Measurements from ENCODE around the gene PKN3. TPM values are rescaled to one million over a fixed set of nuclear protein-coding genes. Genes with fewer than 3 reads are reported as not detected.

PKN3 gene
- total RNA-seq, 6 donors from 2014 or later: 4.8 to 38.8 (median 14.0) TPM

DNA sequence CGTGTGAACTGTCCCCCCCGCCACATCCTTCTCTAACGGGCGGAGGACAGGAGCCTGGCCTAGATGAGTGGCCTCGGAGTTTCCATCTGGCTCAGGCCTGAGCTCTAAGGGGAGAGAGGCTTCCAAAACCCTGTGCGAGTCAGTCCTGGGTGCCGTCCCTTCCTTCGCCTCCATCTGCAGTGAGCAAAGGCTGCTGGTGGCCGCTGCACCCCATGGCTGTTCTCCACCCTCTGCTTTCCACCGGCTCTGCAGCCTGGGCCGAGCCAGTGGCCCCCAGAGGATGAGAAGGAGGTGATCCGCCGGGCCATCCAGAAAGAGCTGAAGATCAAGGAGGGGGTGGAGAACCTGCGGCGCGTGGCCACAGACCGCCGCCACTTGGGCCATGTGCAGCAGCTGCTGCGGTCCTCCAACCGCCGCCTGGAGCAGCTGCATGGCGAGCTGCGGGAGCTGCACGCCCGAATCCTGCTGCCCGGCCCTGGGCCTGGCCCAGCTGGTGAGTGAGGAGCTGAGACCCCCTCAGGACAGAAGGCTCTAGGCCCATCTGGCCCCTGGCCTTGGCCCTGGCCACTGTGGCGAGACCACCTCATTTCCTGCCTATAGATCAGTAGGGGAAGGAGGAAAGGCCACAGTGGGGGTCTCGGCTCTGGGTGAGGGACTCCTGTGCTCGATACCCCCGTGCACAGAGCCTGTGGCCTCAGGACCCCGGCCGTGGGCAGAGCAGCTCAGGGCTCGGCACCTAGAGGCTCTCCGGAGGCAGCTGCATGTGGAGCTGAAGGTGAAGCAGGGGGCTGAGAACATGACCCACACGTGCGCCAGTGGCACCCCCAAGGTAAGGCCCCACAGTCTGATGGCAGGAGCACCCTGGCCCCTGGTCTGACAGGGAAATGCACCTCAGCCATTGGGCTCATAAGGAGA, 3.0 kb downstream of the PKN3 start:
- Histone ChIP-seq H3K4me1 (peaks cover 3 to 26% (median 18%) of the 10 kb centered on the region in 4 donors), H3K27me3 (no peaks in the 10 kb centered on the region), H3K27ac (peak overlapping the region in 2 of 4 donors; percentile 91 to 93), H3K9me3 (no peaks in the 10 kb centered on the region), H3K4me3 (no peak overlapping the region), H3K36me3 (peaks cover 0 to 13% (median 4%) of the 10 kb centered on the region in 4 donors)
- ATAC-seq (ENCODE audit: low FRiP score in 2 of 2): no peak
- TF ChIP-seq, protein P1, sequence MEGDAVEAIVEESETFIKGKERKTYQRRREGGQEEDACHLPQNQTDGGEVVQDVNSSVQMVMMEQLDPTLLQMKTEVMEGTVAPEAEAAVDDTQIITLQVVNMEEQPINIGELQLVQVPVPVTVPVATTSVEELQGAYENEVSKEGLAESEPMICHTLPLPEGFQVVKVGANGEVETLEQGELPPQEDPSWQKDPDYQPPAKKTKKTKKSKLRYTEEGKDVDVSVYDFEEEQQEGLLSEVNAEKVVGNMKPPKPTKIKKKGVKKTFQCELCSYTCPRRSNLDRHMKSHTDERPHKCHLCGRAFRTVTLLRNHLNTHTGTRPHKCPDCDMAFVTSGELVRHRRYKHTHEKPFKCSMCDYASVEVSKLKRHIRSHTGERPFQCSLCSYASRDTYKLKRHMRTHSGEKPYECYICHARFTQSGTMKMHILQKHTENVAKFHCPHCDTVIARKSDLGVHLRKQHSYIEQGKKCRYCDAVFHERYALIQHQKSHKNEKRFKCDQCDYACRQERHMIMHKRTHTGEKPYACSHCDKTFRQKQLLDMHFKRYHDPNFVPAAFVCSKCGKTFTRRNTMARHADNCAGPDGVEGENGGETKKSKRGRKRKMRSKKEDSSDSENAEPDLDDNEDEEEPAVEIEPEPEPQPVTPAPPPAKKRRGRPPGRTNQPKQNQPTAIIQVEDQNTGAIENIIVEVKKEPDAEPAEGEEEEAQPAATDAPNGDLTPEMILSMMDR (IDR thresholded peaks at IDR 0.05): no peak
- TF ChIP-seq POLR2AphosphoS5 (IDR thresholded peaks at IDR 0.05) (no peak), POLR2A (IDR thresholded peaks at IDR 0.05) (no peak), EP300 (IDR thresholded peaks at IDR 0.05) (no peak)
- DNase-seq: peak in 1 of 2 donors; percentile 80
- 91 to 92% methylated on average over 28 to 36 of the region's 36 CpGs for WGBS, 2 donors

- Histone ChIP-seq H3K4me1 (peaks cover 3 to 26% (median 18%) of the 10 kb centered on the region in 4 donors), H3K27me3 (no peaks in the 10 kb centered on the region), H3K27ac (peak overlapping the region in 1 of 4 donors; percentile 91), H3K4me3 (no peak overlapping the region), H3K36me3 (peaks cover 0 to 13% (median 4%) of the 10 kb centered on the region in 4 donors), H3K9me3 (no peaks in the 10 kb centered on the region)
- ATAC-seq (ENCODE audit: low FRiP score in 2 of 2): no peak
- WGBS, 2 donors: 100% methylated on average over 1 of the region's 1 CpG; no CpG with 5 or more reads in 1 of the 2 donors
- no peak for TF ChIP-seq POLR2A (IDR thresholded peaks at IDR 0.05)
- TF ChIP-seq, protein P1 (IDR thresholded peaks at IDR 0.05): no peak
- no peak for TF ChIP-seq EP300 (IDR thresholded peaks at IDR 0.05)
- no peak for TF ChIP-seq POLR2AphosphoS5 (IDR thresholded peaks at IDR 0.05)
- no peak for DNase-seq
Observed at GRCh38 chr9:128706045-128706444, 3.7 kb downstream of the PKN3 start.

- Histone ChIP-seq H3K27ac (no peak overlapping the region), H3K4me3 (no peak overlapping the region), H3K4me1 (peaks cover 3 to 21% (median 18%) of the 10 kb centered on the region in 4 donors), H3K27me3 (no peaks in the 10 kb centered on the region), H3K9me3 (no peaks in the 10 kb centered on the region), H3K36me3 (peaks cover 0 to 13% (median 4%) of the 10 kb centered on the region in 4 donors)
- ATAC-seq (ENCODE audit: low FRiP score in 2 of 2): no peak
- TF ChIP-seq, protein P1 (IDR thresholded peaks at IDR 0.05): no peak
- TF ChIP-seq POLR2A (IDR thresholded peaks at IDR 0.05) (no peak), EP300 (IDR thresholded peaks at IDR 0.05) (no peak), POLR2AphosphoS5 (IDR thresholded peaks at IDR 0.05) (no peak)
- DNase-seq: no peak
- 91 to 92% methylated on average over 13 to 23 of the region's 23 CpGs for WGBS, 2 donors
Observed at GRCh38 chr9:128706671-128707381, 4.5 kb downstream of the PKN3 start.

- TF ChIP-seq EP300 (IDR thresholded peaks at IDR 0.05) (no peak), POLR2AphosphoS5 (IDR thresholded peaks at IDR 0.05) (no peak), POLR2A (IDR thresholded peaks at IDR 0.05) (no peak)
- TF ChIP-seq, protein P1 (IDR thresholded peaks at IDR 0.05): no peak
- 94 to 96% methylated on average over 8 of the region's 8 CpGs for WGBS, 2 donors
- no peaks in the 10 kb centered on the region for H3K27me3 ChIP-seq
- peaks cover 3 to 16% (median 14%) of the 10 kb centered on the region in 4 donors for H3K4me1 ChIP-seq
- DNase-seq: no peak
- peaks cover 0 to 15% (median 4%) of the 10 kb centered on the region in 4 donors for H3K36me3 ChIP-seq
- H3K4me3 ChIP-seq: no peak overlapping the region
- no peaks in the 10 kb centered on the region for H3K9me3 ChIP-seq
- H3K27ac ChIP-seq: no peak overlapping the region
- no peak for ATAC-seq (ENCODE audit: low FRiP score in 2 of 2)
Observed at GRCh38 chr9:128707446-128707845, 5.1 kb downstream of the PKN3 start.

Measured in upper lobe of left lung (tissue), 6 donors.